ENCODE data around the gene TIFAB.

DNA sequence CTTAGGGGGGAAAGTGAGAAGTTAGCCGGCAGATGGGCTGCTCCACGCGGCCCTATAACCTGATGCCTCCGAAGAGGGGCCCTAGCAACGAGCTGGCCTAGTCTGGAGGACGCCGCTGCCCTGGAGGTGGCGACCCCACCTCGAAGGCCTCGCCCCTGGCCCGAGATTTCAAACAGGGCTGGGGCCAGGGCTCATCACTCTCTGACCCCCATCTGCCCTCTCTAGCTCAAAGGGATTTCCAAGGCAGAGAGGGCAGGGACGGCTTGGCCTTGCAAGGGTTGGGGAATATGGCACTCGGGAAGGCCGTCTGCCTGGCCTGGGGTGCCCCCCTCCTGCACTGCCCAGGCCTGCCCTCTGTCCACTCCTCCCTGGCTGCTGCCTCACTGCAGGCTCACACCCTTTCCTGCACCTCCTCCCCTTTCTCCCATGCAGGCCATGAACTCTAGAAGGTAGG lies 25.5 kb upstream of the TIFAB start:
- TF ChIP-seq ZIC2 (tag by site-specific recombination; IDR thresholded peaks at IDR 0.05): no peak
- TF ChIP-seq, protein P1, sequence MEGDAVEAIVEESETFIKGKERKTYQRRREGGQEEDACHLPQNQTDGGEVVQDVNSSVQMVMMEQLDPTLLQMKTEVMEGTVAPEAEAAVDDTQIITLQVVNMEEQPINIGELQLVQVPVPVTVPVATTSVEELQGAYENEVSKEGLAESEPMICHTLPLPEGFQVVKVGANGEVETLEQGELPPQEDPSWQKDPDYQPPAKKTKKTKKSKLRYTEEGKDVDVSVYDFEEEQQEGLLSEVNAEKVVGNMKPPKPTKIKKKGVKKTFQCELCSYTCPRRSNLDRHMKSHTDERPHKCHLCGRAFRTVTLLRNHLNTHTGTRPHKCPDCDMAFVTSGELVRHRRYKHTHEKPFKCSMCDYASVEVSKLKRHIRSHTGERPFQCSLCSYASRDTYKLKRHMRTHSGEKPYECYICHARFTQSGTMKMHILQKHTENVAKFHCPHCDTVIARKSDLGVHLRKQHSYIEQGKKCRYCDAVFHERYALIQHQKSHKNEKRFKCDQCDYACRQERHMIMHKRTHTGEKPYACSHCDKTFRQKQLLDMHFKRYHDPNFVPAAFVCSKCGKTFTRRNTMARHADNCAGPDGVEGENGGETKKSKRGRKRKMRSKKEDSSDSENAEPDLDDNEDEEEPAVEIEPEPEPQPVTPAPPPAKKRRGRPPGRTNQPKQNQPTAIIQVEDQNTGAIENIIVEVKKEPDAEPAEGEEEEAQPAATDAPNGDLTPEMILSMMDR (tag by site-specific recombination; IDR thresholded peaks at IDR 0.05): no peak
- no peak for TF ChIP-seq ZNF660 (tag by site-specific recombination; IDR thresholded peaks at IDR 0.05)
- TF ChIP-seq REPIN1 (tag by site-specific recombination; IDR thresholded peaks at IDR 0.05; ENCODE audit: low read depth): no peak
- TF ChIP-seq YY1 (tag by site-specific recombination; IDR thresholded peaks at IDR 0.05): no peak
- TF ChIP-seq ZNF404 (tag by site-specific recombination; IDR thresholded peaks at IDR 0.05): no peak
- TF ChIP-seq GLI4 (tag by site-specific recombination; IDR thresholded peaks at IDR 0.05): no peak
- no peak for TF ChIP-seq ATF2 (tag by site-specific recombination; IDR thresholded peaks at IDR 0.05; ENCODE audit: low read depth)
- TF ChIP-seq ZNF777 (tag by site-specific recombination; IDR thresholded peaks at IDR 0.05; ENCODE audit: borderline replicate concordance): no peak
- TF ChIP-seq ZNF48 (tag by site-specific recombination; IDR thresholded peaks at IDR 0.05): no peak
